Epithelial cell of prostate (primary cell): ENCODE results near the gene TCEA3.
A peak's percentile ranks its signal among the peaks of the same experiment; 100 is the strongest.

Source experiments
- DNase-seq: peaks from one replicate; pipeline ENCODE4 v3.0.0-alpha.2; 2011; ENCODE audit warnings: low read depth, low spot score
- H3K27ac ChIP-seq: fragments of 450-650 bp; 2 replicates; pipeline ENCODE4 v1.5.1; 2017; ENCODE audit warnings: mild to moderate bottlenecking

The TCEA3 gene

DNA sequence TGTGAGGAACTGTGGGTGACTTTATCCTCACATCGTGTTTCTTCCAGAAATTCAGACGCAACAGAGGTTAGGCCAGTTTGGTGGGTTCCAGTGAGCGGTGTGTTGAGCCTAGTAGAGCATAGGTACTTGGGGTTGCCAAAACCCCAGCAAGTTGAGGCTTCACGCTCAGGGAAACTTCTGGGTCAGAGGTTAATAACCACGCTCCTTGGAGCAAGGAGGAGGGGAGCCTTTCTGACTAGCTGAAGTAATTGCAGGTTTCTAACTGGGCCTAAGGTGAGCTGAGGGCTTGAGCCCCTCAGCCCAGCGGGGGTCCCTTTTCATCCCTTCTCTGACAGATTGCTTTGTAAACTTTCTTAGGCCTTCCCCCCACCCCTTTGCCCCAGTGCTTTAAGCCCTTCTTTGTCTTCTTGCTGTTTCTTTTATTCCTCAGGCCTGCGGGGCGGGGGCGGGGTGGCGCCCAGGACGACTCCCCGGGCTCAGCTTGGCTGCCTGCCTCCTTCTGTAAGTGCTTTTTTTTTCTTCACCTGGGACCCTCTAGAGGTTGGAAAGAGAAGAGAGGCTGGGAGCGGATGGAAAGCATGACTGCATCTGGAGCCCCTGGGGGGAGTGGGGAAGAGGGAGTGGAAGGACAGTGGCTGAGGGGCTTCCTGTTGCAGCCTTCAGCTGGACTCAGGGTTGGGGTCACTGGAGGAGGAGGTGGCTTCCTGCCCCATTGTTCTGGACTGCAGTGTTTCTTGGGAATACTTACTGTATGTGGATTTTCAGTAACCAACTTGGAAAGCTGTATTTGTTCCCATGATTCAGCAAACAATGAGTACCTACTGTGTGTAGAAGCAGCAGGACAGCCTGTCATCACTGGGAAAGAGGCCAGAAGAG lies 53.6 kb downstream of the TCEA3 start:
- no peak for DNase-seq
- H3K27ac ChIP-seq = peak overlapping the region; percentile 91

- no peak for DNase-seq
- peak overlapping the region; percentile 91 for H3K27ac ChIP-seq
Measured at GRCh38 chr1:23370330-23370708, 54.2 kb downstream of the TCEA3 start.

GRCh38 chr1:23369335-23370013 lies 55.1 kb downstream of the TCEA3 start, which contains the start of gene ZNF436:
TSS of gene ZNF436 (minus strand) at chr1:23369836. CDS start at chr1:23368005, 1,831 bp downstream.
- no peak for DNase-seq

GRCh38 chr1:23368562-23369334 lies 55.8 kb downstream of the TCEA3 start:
- no peak for DNase-seq
- H3K27ac ChIP-seq = peak overlapping the region; percentile 91

More at GRCh38 chr1:23369335-23370013, 55.1 kb downstream of the TCEA3 start, which contains the start of gene ZNF436:
- peak within 1 kb of the TSS; percentile 91 for H3K27ac ChIP-seq

DNA sequence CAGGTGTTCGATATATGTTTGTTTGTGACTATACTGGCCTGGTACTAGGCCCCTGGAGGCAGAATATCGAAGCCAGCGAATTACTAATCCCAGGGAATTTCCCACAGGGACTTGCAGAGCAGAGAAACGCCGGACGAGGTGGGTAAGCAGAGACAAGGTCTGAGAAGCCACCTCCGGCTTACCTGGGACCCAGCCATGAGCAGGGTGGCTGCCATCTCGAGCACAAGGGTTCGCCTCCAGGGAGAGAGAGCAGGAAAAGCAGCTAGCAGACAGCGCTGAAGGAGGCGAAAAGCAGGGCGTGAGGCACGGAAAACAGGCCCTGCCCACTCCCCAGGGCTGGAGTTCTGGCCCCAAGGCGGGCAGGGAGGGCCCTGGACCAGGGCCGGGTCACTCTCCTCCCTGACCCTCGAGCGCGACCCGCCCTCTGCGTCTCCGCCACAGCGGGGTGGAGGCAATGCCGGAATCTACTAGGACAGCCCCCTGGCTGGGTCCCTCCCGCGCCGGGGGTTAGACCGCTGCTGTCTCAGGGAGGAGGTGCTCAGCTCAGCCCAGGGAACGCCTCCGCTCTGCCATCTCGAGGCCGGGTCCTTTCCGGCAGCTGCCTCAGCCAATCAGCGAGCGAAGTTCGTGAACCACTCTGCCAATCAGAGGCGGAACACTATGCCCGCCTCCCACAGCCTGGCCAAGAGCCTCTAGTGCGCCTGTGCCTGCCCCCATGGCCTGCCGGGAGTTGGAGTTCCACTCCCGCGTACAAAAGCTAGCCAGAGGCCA lies 56.6 kb downstream of the TCEA3 start:
- DNase-seq = peak; percentile 95
- peak overlapping the region; percentile 91 for H3K27ac ChIP-seq

GRCh38 chr1:23367451-23367790 lies 57.1 kb downstream of the TCEA3 start:
- DNase-seq = no peak
- H3K27ac ChIP-seq = peak overlapping the region; percentile 91

DNA sequence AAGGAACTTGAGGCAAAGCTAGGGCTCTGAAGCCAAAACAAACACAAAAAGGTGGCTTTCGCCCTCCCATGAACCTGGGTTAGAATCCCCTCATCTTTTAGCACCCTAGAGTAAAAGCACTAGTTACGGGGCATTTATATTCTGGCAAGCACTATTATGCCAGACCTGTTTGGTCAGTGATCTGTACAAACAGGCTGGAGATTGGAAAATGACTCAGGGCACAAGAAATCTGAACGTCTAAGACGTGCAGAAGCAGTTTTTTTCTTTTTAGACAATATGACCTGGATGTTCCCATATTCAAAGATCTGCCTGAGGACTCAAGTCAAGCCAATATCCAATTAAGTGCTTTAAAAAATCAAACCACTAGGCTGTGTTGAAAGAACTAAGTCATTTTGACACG lies 58.0 kb downstream of the TCEA3 start:
- peak overlapping the region; percentile 91 for H3K27ac ChIP-seq
- DNase-seq = peak; percentile 66

DNA sequence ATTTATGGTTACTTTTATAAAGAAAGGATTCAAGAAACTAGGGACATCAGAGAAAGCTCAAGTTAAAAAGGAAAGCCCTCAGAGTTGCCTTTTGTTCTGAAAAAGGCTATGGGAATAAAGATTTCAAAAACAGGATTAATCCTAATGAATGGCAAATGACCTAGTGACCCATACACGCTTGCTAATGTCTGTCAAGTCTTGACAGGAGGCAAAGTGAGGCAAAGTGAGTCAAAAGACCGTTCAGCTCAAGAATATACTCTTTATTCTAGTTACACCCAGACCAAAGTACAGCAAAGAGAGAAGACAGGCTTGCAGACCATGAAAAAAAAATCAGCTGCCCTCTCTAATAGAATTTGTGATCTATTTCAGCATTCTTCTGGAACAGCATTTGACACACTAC lies 58.4 kb downstream of the TCEA3 start:
- H3K27ac ChIP-seq = peak overlapping the region; percentile 91
- no peak for DNase-seq

DNA sequence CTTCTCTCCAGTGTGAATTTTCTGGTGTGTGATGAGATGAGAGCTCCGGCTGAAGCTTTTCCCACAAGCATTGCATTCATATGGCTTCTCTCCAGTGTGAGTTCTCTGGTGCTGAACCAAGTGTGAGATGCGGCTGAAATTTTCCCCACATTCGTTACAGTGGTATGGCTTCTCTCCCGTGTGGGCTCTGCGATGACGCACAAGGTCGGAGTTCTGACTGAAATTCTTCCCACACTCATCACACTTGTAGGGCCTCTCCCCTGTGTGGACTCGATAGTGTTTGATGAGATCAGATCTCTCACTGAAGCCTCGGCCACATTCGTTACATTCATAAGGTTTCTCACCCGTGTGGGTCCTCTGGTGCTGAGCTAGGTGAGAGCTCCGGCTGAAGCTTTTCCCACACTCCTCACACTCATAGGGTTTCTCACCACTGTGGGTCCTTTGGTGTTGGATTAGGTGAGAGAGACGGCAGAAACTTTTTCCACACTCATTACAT lies 62.3 kb downstream of the TCEA3 start:
- no peak for DNase-seq
- no peak overlapping the region for H3K27ac ChIP-seq

DNA sequence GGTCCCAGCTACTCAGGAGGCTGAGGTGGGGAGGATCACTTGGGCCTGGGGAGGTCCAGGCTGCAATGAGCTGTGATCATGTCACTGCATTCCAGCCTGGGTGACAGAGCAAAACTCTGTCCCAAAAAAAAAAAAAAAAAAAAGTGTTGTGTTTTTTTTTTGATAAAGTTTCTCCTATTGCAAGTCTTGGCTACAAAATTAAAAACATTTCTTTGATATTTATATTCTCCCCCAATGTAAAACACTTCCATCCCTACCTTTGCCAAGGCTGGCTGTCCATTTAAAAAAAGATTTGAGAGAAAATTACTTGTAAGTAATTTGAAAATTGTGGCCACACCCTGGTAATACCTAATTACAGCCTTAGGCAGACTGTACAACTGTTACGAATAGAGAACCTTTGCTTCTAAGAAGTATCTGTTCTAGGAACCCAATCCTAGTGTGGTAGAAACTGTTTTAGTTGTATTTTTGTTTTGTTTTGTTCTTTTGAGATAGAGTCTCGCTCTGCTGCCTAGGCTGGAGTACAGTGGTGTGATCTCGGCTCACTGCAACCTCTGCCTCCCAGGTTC lies 66.2 kb downstream of the TCEA3 start:
- no peak for DNase-seq
- H3K27ac ChIP-seq = no peak overlapping the region

- no peak overlapping the region for H3K27ac ChIP-seq
- DNase-seq = no peak
Measured at GRCh38 chr1:23357138-23357908, 67.2 kb downstream of the TCEA3 start.

DNA sequence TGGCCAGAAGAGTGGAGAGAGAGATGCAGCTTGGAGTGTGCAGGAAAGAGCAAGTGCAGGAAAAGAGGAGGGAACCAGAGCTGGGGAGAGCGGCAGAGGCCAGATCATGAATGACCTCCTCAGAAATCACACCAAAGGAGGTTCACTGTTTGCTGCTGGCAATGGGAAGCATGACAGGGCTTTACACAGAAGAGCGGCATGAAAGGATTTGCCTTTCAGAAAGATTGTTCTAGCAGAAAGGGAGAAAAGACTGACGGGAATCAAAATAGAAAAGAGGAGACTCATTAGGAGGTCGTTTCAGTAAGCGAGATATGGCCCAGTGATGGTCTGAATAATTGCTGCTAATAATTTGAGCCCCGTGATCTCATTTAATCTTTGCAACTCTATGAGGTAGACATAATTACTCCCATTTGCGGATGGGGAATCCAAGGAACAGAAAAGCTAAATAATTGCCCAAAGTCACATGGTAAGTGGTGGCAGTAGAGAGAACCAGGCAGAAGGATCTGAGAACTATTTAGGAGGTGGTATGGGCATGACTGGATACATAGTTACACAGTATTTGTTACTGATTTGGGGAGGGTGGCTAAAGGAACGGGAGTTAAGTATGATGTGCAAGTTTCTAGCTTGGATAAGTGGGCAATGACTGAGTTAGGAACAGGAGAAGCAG lies 67.9 kb downstream of the TCEA3 start:
- H3K27ac ChIP-seq = no peak overlapping the region
- no peak for DNase-seq

- DNase-seq = no peak
- no peak overlapping the region for H3K27ac ChIP-seq
Measured at GRCh38 chr1:23354245-23354644, 70.3 kb downstream of the TCEA3 start.

DNA sequence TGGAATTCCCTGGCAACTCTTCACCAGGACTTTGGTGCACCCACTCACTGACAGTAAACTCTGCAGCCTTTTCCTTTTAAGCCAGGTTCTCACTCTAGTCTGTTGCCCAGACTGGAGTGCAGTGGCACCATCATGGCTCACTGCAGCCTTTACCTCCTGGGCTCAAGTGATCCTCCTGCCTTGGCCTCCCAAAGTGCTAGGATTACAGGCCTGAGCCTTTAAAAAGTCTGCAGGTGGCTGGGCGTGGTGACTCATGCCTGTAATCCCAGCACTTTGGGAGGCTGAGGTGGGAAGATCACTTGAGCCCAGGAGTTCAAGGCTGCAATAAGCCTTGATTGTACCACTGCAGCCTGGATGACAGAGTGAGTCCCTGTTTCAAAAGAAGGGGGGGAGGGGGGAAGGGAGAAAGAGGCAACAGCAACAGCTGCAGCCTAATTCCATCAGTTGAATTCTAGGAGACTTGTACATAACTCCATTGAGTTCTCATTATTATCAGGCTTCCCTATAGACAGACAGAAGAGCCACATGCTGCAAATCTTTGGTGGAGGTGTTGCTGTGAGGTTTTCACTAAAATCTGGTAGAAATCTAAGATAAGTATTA lies 72.4 kb downstream of the TCEA3 start:
- DNase-seq = no peak
- no peak overlapping the region for H3K27ac ChIP-seq

DNA sequence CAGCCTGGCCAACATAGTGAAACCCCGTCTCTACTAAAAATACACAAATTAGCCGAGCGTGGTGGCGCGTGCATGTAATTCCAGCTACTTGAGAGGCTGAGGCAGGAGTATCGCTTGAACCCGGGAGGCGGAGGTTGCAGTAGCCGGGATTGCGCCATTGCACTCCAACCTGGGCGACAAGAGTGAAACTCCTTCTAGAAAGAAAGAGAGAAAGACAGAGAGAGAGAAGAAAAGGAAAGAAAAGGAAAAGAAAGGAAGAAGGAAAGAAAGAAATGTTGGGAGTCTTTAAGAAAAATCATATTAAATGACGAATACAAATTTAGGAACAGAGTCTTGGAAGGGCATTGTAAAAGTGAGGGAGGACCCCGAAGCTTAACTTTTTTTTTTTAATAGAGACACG lies 78.6 kb downstream of the TCEA3 start:
- no peak overlapping the region for H3K27ac ChIP-seq

GRCh38 chr1:23344987-23345472 lies 79.5 kb downstream of the TCEA3 start:
- no peak for DNase-seq
- H3K27ac ChIP-seq = peak overlapping the region; percentile 89

More for the DNA sequence above, 78.6 kb downstream of the TCEA3 start:
- DNase-seq = no peak

GRCh38 chr1:23344111-23344986 lies 80.2 kb downstream of the TCEA3 start, which contains the start of gene HNRNPR:
TSS of gene HNRNPR (minus strand) at chr1:23344284. CDS start at chr1:23341008, 3,276 bp downstream.
- peak within 1 kb of the TSS; percentile 89 for H3K27ac ChIP-seq
- DNase-seq = peak; percentile 99
